Breast epithelium (tissue), 3 donors: ENCODE data around the gene SLC66A1.

Source experiments
- CTCF ChIP-seq, 3 donors: fragments of 450-650 bp; IDR thresholded peaks; one replicate each; pipeline ENCODE4 v1.5.1; 2016 to 2017; ENCODE audit warnings: antibody characterized with exemption in 3 of 3, mild to moderate bottlenecking in 3 of 3, moderate library complexity in 3 of 3
- POLR2A ChIP-seq: fragments of 450-650 bp; IDR thresholded peaks from one replicate; pipeline ENCODE4 v1.6.1; 2016; ENCODE audit warnings: antibody characterized with exemption, mild to moderate bottlenecking, moderate library complexity
- POLR2AphosphoS5 ChIP-seq, 3 donors: sonication (generic); formaldehyde crosslinking; IDR thresholded peaks; one replicate each; pipeline ENCODE4 v1.6.1; 2017; ENCODE audit warnings: antibody characterized with exemption in 3 of 3

- TF ChIP-seq POLR2AphosphoS5 (IDR thresholded peaks at IDR 0.05) (no peak), POLR2A (no peak), CTCF (IDR thresholded peaks at IDR 0.05) (no peak)
Observed at GRCh38 chr1:19343617-19344350, 31.7 kb downstream of the SLC66A1 start.
